Fibroblast of villous mesenchyme (primary cell): Measurements from ENCODE around the gene MRPL42. TPM values are rescaled to one million over a fixed set of nuclear protein-coding genes. Genes with fewer than 3 reads are reported as not detected.

ENCODE experiments used
- DNase-seq: peaks from one replicate; pipeline ENCODE4 v3.0.0-alpha.2; 2010; ENCODE audit warnings: low read depth
- H3K4me3 ChIP-seq: 2 replicates; pipeline ENCODE4 v1.5.1; 2011; ENCODE audit warnings: low read depth, mild to moderate bottlenecking, low read length
- total RNA-seq: library from RNA; depleted of rRNA; stranded (reverse); fragments of >200 nt; gene quantifications from 2 replicates; pipeline ENCODE4 v1.2.3, GENCODE V29; 2012
- TF ChIP-seq, protein P1 (sequence below): IDR thresholded peaks from 2 replicates; pipeline ENCODE4 v1.5.1; 2012; ENCODE audit warnings: low read depth, mild to moderate bottlenecking, low read length; ENCODE audit not compliant: insufficient read depth

Gene MRPL42
- total RNA-seq, 1 donor = 57.0 TPM

DNA sequence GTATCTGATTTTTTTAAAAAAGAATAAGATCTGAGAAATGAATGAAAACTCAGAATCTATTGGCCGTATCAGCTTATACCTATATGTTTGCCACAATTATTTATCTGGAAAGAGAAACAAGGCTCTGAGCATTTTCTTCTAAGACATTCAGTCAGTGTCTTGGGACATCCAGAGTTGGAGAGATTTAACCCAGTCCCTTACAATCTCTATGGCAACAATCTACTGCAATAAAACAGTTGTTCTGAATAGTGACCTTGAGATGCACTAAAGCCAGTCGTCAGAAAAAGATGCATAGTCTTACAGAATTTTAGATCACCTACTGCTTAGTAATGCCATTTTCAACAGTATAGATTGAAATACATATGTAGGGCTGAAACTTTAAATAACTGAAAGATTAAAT is 53.1 kb downstream of the MRPL42 start:
- no peak for DNase-seq
- no peak overlapping the region for H3K4me3 ChIP-seq
- TF ChIP-seq, protein P1, sequence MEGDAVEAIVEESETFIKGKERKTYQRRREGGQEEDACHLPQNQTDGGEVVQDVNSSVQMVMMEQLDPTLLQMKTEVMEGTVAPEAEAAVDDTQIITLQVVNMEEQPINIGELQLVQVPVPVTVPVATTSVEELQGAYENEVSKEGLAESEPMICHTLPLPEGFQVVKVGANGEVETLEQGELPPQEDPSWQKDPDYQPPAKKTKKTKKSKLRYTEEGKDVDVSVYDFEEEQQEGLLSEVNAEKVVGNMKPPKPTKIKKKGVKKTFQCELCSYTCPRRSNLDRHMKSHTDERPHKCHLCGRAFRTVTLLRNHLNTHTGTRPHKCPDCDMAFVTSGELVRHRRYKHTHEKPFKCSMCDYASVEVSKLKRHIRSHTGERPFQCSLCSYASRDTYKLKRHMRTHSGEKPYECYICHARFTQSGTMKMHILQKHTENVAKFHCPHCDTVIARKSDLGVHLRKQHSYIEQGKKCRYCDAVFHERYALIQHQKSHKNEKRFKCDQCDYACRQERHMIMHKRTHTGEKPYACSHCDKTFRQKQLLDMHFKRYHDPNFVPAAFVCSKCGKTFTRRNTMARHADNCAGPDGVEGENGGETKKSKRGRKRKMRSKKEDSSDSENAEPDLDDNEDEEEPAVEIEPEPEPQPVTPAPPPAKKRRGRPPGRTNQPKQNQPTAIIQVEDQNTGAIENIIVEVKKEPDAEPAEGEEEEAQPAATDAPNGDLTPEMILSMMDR = no peak

DNA sequence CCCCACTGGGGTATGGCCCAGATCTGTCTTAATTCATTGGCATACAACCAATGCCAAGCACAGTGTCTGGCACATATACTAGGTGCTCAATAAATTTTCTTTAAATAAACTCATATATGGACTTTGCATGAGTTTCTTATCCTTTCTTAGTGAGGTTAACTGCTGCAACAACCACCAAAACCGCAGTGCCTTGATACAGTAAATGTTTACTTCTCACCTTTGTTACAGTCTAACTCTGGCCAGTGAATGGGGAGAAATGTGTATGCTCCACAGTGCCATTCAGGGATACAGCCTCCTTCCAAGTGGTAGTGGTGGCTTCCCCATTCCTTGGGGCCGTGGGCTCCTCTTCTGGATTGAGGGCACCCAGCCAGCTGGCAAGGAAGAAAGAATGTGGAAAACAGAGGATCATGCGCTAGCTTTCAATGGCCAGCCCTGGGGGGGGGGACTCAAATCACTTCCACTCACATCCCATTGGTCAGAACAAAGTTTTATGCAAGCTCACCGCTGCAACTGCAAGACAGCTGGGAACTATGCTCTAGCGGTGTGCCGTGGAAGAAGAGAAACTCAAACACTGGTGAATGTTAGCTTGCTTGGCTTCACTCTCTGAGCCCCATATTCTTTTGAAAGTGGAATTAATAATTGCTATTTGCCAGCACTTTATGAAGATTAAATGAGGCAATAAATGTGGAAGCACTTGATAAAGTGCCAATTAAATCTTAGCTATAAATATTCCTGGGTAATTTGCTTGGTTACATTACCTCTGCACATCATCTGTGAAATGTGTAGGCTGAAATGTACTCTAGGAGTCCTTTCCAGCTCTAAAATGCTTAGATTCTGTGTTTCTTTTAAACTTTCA is 54.1 kb downstream of the MRPL42 start:
- no peak for DNase-seq

DNA sequence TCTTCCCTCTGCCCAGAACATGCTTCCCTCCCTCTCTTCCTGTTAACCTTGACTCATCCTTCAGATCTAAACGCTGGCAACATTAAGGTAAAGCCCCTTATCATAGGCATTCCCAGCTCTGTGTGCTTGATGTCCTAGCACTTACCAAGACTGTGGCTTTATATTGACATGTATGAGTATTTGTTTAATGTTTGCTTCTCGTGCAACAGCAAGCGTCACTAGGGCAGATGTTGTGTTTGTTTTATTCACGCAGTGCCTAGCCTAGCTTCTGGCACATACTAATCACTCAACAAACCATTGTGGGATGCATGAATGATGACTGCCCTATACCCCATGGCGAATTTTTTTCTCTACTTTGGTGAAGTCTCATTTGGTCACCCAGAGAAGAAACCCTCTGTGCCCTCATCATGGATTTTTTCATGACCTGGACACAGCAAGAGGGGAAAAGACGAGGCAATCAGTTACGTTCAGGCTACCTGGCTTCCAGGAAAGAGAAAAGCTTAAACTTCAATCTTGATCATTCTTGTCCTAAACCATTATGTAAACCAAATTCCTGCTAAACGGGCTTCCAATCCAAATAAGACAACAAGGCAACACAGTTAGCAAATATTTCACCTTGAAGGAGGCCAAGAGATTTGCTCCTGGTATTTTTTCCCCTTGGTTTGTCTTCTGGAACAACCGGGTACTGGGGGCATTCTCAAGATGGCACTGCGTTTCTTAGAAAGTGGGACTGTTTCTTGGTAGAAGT is 57.2 kb downstream of the MRPL42 start:
- no peak for DNase-seq
- H3K4me3 ChIP-seq = no peak overlapping the region
- TF ChIP-seq, protein P1 = no peak

More for the DNA sequence above, 54.1 kb downstream of the MRPL42 start:
- no peak overlapping the region for H3K4me3 ChIP-seq
- TF ChIP-seq, protein P1 = no peak

- H3K4me3 ChIP-seq = no peak overlapping the region
- TF ChIP-seq, protein P1 = no peak
- DNase-seq = peak; percentile 85
Observed at GRCh38 chr12:93526786-93527428, 59.6 kb downstream of the MRPL42 start.

DNA sequence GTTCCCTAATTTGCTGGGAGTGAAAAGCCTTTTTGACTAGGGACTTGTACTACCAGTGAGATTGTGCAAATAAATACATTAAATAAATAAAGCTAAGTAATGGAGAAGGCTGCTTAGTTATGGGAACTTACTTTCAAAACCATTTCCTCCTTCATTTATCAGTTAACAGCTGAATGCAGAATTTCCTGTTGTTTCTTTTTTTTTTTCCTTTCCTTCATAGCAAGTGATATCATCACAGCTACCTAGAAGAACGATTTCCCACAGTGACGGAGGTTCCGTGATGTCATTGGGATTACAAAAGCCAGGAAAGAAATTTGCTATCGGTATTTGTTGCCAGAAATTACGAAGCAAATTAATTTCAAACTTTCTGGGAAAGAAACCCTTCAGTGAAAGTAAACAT is 63.0 kb downstream of the MRPL42 start:
- no peak overlapping the region for H3K4me3 ChIP-seq
- DNase-seq = no peak
- TF ChIP-seq, protein P1 = no peak

DNA sequence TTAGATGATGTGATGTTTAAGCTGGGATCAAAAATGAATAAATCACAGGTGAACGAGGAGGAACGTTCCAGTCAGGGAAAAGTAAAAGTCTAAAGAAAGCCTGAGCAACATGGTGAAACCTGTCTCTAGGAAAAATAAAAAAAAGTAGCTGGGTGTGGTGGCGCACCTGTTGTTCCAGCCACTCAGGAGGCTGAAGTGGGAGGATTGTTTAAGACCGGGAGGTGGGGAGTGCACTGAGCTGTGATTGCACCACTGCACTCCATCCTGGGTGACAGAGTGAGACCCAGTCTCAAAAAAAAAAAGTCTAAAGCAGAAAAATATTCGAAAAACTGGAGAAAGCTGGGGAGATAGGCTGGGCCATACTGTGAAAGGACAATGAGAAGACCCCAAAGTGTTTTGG is 66.0 kb downstream of the MRPL42 start:
- TF ChIP-seq, protein P1 = no peak
- DNase-seq = no peak
- no peak overlapping the region for H3K4me3 ChIP-seq
